Spleen (tissue), 11 donors: ENCODE results near the gene TRPM2. TPM values are rescaled to one million over a fixed set of nuclear protein-coding genes. Genes with fewer than 3 reads are reported as not detected.
"Not testable (repeated sequence)": the region's sequence is repeated elsewhere in the genome, so short reads cannot be mapped to it uniquely, and the experiment has no call there.

ENCODE experiments used
- DNase-seq: peaks from one replicate; pipeline ENCODE4 v3.0.0-alpha.2; 2020
- H3K27ac ChIP-seq, 8 donors: fragments of 200-600 bp; sonication (generic) in 7 of 8; 1 replicate in 4 of 8; 2 replicates in 4 of 8; pipeline versions ENCODE4 v1.5.0 to v1.8.0; 2016 to 2021; ENCODE audit warnings: inconsistent platforms in 4 of 8, mild to moderate bottlenecking in 4 of 8, moderate library complexity in 1 of 8
- H3K27me3 ChIP-seq, 7 donors: fragments of 200-600 bp; sonication (generic) in 6 of 7; replicated peaks in 1 of 7; 1 replicate in 4 of 7; 2 replicates in 3 of 7; pipeline versions ENCODE4 v1.5.0 to v1.8.0; 2016 to 2021; ENCODE audit warnings: inconsistent platforms in 3 of 7, mild to moderate bottlenecking in 1 of 7
- H3K36me3 ChIP-seq, 6 donors: fragments of 200-600 bp; sonication (generic) in 5 of 6; 1 replicate in 4 of 6; 2 replicates in 2 of 6; pipeline versions ENCODE4 v1.5.0 to v1.8.0; 2016 to 2021; ENCODE audit warnings: inconsistent platforms in 2 of 6
- H3K4me1 ChIP-seq, 6 donors: fragments of 200-600 bp; sonication (generic) in 5 of 6; 1 replicate in 3 of 6; 2 replicates in 3 of 6; pipeline versions ENCODE4 v1.5.0 to v1.8.0; 2016 to 2021; ENCODE audit warnings: inconsistent platforms in 3 of 6
- H3K4me3 ChIP-seq, 8 donors: fragments of 200-600 bp; sonication (generic) in 7 of 8; 1 replicate in 4 of 8; 2 replicates in 4 of 8; pipeline versions ENCODE4 v1.5.0 to v1.8.0; 2016 to 2021; ENCODE audit warnings: inconsistent platforms in 4 of 8, mild to moderate bottlenecking in 4 of 8, moderate library complexity in 2 of 8
- H3K9me3 ChIP-seq, 8 donors: fragments of 200-600 bp; sonication (generic) in 7 of 8; 1 replicate in 4 of 8; 2 replicates in 4 of 8; pipeline versions ENCODE4 v1.5.0 to v1.8.0; 2016 to 2021; ENCODE audit warnings: inconsistent platforms in 4 of 8
- POLR2A ChIP-seq, 3 donors: fragments of 450-650 bp; IDR thresholded peaks; one replicate each; pipeline ENCODE4 v1.5.1; 2017; ENCODE audit warnings: antibody characterized with exemption in 3 of 3, mild to moderate bottlenecking in 1 of 3
- POLR2AphosphoS5 ChIP-seq, 3 donors: sonication (generic); formaldehyde crosslinking; IDR thresholded peaks; one replicate each; pipeline ENCODE4 v1.5.1; 2017; ENCODE audit warnings: antibody characterized with exemption in 3 of 3
- WGBS, 5 donors: extraction: QIAGEN DNeasy Blood & Tissue Kit in 3 of 5; methylation state at CpG; one replicate each; pipeline versions ENCODE4 v1.1.5 to v1.1.7; 2013 to 2018; 5-methylcytosine and 5-hydroxymethylcytosine counted together
- intact Hi-C: fragments of 100-400 bp; cut with DNase I; formaldehyde crosslinking; loops from one replicate; pipeline ENCODE4 v1.15.0; 2023; ENCODE audit warnings: low total_unique reads
- polyA plus RNA-seq, 3 donors: library from polyadenylated mRNA; stranded (reverse); fragments of 200-250 nt; gene quantifications; one replicate each; pipeline ENCODE4 v1.2.1, GENCODE V29; 2013
- total RNA-seq, 7 donors: library from RNA; depleted of rRNA in 3 of 7; stranded (reverse); fragments of >200 nt in 3 of 7; fragmentation: NEBNext Ultra II Directional in 4 of 7; extraction: Animal tissue kit (Norgen Biotek cat#: 25700) in 4 of 7; gene quantifications; one replicate each; pipeline versions ENCODE4 v1.1.0 to v1.2.1, GENCODE V29; 2016 to 2021
- TF ChIP-seq, protein P1 (sequence below), 11 experiments: fragments of 200-600 bp in 7 of 11; fragments of 450-650 bp in 4 of 11; sonication (generic) in 4 of 11; IDR thresholded peaks in 8 of 11; conservative IDR thresholded peaks in 3 of 11; 1 replicate in 7 of 11; 2 replicates in 4 of 11; pipeline versions ENCODE4 v1.4.0 to v1.8.0; 2016 to 2021; ENCODE audit warnings: antibody characterized with exemption in 11 of 11, inconsistent platforms in 4 of 11, mild to moderate bottlenecking in 1 of 11
- donor health status: healthy with polysubstance abuse.
- donor health status: DM: no; HTN: no; CAD: no; lungs with moderate emphysema.
- donor health status: DM: no; HTN: no; CAD: no.
- donor health status: Bipolar disorder and iron deficiency.
- donor health status: healthy.
- donor health status: DM: no; HTN: no; CAD: no.
- donor health status: DM: yes; HTN: yes; CAD: no.

The TRPM2 gene
- total and polyA plus RNA-seq, 10 donors = 10.4 to 44.1 (median 23.3) TPM

DNA sequence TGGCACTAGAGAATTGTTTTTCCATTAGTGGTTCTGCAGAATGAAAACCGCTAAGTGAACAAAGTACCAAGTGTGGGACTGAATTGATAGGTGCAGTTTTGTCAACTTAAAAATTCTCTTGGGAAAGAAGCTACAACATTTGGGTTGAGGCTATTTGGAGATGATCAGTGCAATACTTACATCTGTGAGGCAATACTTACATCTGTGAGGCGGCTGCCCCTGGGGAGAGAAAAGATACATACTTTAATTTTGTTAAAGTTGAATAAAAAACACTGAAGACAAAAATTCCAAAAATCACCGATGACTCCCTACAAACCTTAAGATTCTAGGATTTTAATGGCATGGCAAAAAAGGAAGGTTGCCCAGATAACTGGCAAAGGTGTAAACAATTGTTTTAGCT, 16.0 kb upstream of the TRPM2 start:
- no peak overlapping the region for H3K4me3 ChIP-seq
- no peaks in the 10 kb centered on the region for H3K27me3 ChIP-seq
- intact Hi-C loops = loop anchor here (10.0 kb wide), 1 partner anchor 97 kb away; no protein-coding TSS in a partner anchor
- peaks cover 0 to 44% (median 15%) of the 10 kb centered on the region in 6 donors for H3K36me3 ChIP-seq
- no peak for DNase-seq
- peaks cover 9 to 31% (median 18%) of the 10 kb centered on the region in 6 donors for H3K4me1 ChIP-seq
- no peak for TF ChIP-seq POLR2AphosphoS5 (IDR thresholded peaks at IDR 0.05)
- TF ChIP-seq, protein P1, sequence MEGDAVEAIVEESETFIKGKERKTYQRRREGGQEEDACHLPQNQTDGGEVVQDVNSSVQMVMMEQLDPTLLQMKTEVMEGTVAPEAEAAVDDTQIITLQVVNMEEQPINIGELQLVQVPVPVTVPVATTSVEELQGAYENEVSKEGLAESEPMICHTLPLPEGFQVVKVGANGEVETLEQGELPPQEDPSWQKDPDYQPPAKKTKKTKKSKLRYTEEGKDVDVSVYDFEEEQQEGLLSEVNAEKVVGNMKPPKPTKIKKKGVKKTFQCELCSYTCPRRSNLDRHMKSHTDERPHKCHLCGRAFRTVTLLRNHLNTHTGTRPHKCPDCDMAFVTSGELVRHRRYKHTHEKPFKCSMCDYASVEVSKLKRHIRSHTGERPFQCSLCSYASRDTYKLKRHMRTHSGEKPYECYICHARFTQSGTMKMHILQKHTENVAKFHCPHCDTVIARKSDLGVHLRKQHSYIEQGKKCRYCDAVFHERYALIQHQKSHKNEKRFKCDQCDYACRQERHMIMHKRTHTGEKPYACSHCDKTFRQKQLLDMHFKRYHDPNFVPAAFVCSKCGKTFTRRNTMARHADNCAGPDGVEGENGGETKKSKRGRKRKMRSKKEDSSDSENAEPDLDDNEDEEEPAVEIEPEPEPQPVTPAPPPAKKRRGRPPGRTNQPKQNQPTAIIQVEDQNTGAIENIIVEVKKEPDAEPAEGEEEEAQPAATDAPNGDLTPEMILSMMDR (IDR thresholded peaks at IDR 0.05 in 8 of 11, conservative IDR thresholded peaks at IDR 0.05 in 3 of 11) = no peak
- TF ChIP-seq POLR2A (IDR thresholded peaks at IDR 0.05) = no peak
- peak overlapping the region in 7 of 8 donors; percentile 16 to 98 (median 95) for H3K27ac ChIP-seq
- WGBS, 5 donors = 73 to 85% (median 82%) methylated on average over 3 of the region's 3 CpGs
- no peaks in the 10 kb centered on the region for H3K9me3 ChIP-seq

DNA sequence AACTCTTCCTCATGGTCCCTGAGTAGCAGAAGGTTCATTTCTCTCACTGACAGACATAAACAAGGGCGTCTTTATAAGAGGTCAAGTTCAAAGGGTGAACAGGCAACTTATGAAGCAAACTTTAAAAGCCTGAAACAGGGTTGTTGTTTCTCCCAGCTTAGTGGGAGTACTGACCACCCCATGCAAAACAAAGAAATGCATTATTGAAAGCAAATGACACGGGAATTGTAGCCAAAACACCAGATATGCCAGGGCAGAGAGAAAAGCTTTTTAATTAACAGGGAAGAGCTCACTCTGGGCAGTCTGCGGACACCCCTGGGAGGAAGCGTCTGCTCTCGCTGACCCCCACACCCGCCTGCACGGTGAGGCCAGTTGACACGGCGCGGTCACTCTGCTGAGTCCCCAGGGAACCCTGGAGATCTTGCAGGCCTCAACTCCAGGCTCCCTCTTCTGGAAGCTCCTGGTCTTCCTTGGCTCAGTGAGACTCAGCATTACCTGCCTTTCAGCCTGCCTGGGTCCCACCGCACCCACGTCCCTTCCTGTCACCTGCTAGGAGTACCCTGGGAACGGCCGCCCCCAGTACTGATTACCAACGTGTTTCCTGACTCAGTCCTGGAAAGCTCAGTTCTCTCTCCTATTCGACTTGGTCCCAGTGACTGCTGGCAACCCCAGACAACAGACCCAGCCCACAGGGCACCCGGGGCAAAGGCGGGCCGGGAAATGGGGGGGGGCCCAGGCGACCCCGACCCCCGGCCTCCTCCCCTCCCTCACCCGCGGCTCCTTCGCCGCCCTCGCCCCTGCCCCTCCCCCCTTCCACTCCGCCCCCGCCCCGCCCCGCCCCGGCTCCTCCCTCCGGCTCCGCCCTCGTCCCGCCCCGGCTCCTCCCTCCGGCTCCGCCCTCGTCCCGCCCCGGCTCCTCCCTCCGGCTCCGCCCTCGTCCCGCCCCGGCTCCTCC, 15.2 kb upstream of the TRPM2 start:
- DNase-seq = peak; percentile 93
- peak overlapping the region in 5 of 8 donors; percentile 29 to 76 (median 63) for H3K4me3 ChIP-seq
- H3K4me1 ChIP-seq = peaks cover 9 to 31% (median 18%) of the 10 kb centered on the region in 6 donors
- WGBS, 5 donors = 14 to 34% (median 26%) methylated on average over 16 to 43 of the region's 47 CpGs
- H3K9me3 ChIP-seq = no peaks in the 10 kb centered on the region
- no peaks in the 10 kb centered on the region for H3K27me3 ChIP-seq
- peaks cover 0 to 36% (median 10%) of the 10 kb centered on the region in 6 donors for H3K36me3 ChIP-seq
- intact Hi-C loops = loop anchor here (10.0 kb wide), 1 partner anchor 97 kb away; no protein-coding TSS in a partner anchor
- TF ChIP-seq POLR2A (IDR thresholded peaks at IDR 0.05) (no peak), POLR2AphosphoS5 (IDR thresholded peaks at IDR 0.05) (peak in 2 of 3 donors; percentile 29 to 41)
- TF ChIP-seq, protein P1 (IDR thresholded peaks at IDR 0.05 in 8 of 11, conservative IDR thresholded peaks at IDR 0.05 in 3 of 11) = peak in 5 of 11 experiments; percentile 15 to 31 (median 21)
- H3K27ac ChIP-seq = peak overlapping the region; percentile 16 to 98 (median 94)

DNA sequence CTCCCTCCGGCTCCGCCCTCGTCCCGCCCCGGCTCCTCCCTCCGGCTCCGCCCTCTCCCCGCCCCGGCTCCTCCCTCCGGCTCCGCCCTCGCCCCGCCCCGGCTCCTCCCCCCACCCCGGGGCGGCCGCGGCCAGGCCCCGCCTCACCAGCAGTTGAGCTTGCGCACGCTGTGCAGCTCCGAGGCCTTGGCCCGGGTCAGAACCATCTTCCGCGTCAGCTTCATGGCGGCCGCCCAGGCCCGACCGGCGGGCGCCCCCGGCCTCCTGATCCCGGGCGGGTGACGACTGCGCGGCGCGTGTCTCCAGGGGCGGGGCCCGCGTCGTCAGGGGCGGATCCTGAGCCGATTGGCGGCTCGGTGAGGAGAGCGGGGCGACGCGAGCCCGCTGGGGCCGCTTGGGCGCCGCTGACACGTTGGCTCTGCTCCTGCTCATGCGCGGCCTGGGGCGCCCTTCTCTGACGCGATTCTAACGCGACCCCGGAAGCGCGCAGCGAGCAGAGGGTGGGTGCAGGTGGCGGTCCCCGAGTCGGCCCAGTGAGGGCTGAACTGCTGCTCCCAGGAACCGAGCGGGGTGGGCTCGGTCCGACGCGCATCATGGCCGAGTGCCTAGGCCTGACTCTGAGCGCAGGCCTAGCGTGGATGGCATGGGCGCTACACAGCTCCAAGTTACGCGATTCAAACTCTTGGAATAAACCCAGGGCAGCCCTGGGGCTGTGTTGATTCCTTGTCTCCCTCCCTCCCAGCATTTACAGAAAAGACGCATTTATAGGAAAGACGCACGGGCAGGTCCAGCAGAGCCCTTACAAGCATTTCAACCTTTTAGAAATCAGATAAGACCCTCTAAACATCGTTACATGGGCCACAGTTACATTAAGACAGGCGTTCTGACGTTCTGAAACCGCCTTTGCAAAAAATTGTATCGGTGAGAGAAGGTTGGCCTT, 14.2 kb upstream of the TRPM2 start, which contains the start of gene CFAP410:
Gene CFAP410, minus strand, starts transcription at position 420 of the 940 bp plus-strand sequence. Its CDS starts 196 bp downstream, at position 224.
- 1 to 3% (median 1%) methylated on average over 18 to 90 of the region's 90 CpGs for WGBS, 5 donors
- no peaks in the 10 kb centered on the region for H3K9me3 ChIP-seq
- peak; percentile 98 for DNase-seq
- peak within 1 kb of the TSS; percentile 49 to 82 (median 61) for H3K4me3 ChIP-seq
- peaks cover 9 to 31% (median 18%) of the 10 kb centered on the region in 6 donors for H3K4me1 ChIP-seq
- peak within 1 kb of the TSS; percentile 93 to 98 (median 95) for H3K27ac ChIP-seq
- H3K27me3 ChIP-seq = no peaks in the 10 kb centered on the region
- intact Hi-C loops = loop anchor here (10.0 kb wide), 1 partner anchor 96 kb away; no protein-coding TSS in a partner anchor
- H3K36me3 ChIP-seq = peaks cover 0 to 32% (median 10%) of the 10 kb centered on the region in 6 donors
- TF ChIP-seq POLR2A (IDR thresholded peaks at IDR 0.05) (peak; percentile 86 to 93 (median 92)), POLR2AphosphoS5 (IDR thresholded peaks at IDR 0.05) (peak; percentile 100)
- TF ChIP-seq, protein P1 (IDR thresholded peaks at IDR 0.05 in 8 of 11, conservative IDR thresholded peaks at IDR 0.05 in 3 of 11) = peak in 3 of 11 experiments; percentile 19 to 26 (median 20)

DNA sequence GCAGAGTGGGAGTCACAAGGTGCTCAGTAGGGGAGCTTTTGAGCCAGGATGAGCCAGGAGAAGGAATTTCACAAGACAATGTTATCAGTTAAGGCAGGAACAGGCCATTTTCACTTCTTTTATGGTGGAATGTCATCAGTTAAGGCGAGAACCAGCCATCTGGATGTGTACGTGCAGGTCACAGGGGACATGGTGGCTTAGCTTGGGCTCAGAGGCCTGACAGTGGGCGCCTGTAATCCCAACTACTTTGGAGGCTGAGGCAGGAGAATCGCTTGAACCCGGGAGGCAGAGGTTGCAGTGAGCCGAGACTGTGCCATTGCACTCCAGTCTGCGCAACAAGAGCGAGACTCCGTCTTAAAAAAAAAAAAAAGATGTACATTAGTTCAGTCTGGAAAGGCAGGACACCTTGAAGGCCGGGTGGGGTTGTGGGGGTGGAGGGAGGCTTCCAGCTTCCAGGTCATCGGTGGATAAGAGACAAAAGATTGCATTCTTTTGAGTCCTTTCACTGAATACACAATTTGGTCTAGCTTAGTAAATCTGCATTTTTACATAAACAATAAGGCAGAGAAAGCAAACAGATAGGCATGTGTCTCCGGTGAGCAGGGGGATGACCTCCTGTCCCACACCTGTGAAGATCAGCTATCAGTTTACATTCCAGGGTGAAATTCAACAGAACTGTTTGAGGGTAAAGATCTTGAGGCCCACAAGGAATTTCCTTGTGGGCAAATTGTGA, 11.5 kb upstream of the TRPM2 start:
- peaks cover 0 to 12% (median 0%) of the 10 kb centered on the region in 7 donors for H3K27me3 ChIP-seq
- intact Hi-C loops, H3K9me3 ChIP-seq, H3K36me3 ChIP-seq, DNase-seq, H3K4me3 ChIP-seq: not testable (repeated sequence)
- peaks cover 9 to 36% (median 21%) of the 10 kb centered on the region in 6 donors for H3K4me1 ChIP-seq
- WGBS, 5 donors = 87 to 92% (median 89%) methylated on average over 11 to 12 of the region's 12 CpGs
- H3K27ac ChIP-seq = peak overlapping the region in 5 of 8 donors; percentile 55 to 76 (median 71)
